GM12801 (cell line): ENCODE results near the gene ENOX1.

Experiments
- TF ChIP-seq, protein P1 (sequence below): IDR thresholded peaks from one replicate; pipeline ENCODE4 v1.5.1; 2011; ENCODE audit warnings: control low read depth; ENCODE audit not compliant: insufficient read length; ENCODE audit errors: extremely low read depth

Gene ENOX1

DNA sequence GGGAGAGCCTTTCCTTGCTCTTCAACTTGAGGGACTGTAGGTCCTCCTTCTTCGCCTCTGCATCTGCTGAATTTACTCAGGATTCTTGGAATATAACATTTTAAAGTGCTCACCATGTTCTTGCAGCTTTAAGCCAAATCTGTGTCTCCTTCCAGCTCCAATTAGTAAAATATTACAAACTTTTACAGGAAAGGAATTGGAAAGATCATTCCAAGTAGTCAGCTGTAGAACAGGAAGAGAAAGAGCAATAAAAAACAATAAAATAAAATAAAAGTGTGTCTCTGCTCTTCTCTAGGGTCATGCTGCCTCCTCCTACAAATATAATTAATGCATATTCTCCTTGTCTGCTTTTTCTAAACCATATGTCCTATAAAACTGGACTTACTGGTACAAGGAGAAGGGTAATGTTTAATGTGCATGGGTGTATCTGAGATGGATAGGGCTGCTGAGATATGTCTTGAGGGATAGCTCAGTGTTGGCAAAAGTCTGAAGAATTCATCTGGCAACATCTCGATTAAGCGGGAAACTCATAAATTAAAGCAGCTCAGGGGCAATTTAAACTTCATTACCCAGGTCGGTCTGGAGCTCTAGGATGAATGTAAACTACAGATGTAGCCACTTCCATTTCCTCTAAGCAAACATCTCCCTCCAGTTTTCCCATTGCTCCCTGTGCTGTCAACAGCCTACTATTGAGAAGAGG is 25.0 kb downstream of the ENOX1 start:
- TF ChIP-seq, protein P1, sequence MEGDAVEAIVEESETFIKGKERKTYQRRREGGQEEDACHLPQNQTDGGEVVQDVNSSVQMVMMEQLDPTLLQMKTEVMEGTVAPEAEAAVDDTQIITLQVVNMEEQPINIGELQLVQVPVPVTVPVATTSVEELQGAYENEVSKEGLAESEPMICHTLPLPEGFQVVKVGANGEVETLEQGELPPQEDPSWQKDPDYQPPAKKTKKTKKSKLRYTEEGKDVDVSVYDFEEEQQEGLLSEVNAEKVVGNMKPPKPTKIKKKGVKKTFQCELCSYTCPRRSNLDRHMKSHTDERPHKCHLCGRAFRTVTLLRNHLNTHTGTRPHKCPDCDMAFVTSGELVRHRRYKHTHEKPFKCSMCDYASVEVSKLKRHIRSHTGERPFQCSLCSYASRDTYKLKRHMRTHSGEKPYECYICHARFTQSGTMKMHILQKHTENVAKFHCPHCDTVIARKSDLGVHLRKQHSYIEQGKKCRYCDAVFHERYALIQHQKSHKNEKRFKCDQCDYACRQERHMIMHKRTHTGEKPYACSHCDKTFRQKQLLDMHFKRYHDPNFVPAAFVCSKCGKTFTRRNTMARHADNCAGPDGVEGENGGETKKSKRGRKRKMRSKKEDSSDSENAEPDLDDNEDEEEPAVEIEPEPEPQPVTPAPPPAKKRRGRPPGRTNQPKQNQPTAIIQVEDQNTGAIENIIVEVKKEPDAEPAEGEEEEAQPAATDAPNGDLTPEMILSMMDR = no peak

DNA sequence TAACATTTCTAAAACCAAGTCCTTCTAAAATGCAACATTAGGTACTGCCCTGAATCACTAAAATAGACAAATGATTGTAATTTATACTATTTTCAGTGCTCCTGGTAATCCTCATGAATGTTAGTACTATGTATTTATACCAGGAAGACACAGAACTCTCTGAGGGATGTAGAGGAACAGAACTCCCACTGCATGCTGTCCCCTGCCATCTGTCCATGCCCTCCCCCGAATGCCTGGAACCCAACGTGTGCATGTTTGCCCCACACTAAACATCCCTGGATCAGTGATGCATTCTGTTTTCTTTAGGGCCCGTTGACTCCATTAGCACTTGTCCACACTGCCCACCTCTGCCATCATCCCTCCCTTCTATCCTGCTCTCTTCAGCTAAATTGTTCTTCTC is 26.5 kb downstream of the ENOX1 start:
- TF ChIP-seq, protein P1 = no peak

DNA sequence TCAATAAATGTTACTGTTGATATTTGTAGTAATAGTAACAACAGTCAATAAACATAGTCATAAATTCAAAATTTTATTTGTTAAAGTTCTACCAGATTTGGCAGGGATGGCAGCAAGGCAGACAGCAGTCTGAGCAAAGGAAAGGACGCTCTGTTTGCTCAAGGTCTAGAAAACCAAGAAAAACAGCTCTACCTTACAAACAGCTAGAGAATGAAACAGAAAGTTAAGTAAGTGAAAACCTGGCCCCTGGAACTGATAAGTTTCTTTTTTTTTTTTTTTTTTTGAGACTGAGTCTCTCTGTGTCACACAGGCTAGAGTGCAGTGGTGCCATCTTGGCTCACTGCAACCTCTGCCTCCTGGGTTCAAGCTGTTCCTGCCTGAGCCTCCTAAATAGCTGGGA is 27.9 kb downstream of the ENOX1 start:
- TF ChIP-seq, protein P1 = no peak

DNA sequence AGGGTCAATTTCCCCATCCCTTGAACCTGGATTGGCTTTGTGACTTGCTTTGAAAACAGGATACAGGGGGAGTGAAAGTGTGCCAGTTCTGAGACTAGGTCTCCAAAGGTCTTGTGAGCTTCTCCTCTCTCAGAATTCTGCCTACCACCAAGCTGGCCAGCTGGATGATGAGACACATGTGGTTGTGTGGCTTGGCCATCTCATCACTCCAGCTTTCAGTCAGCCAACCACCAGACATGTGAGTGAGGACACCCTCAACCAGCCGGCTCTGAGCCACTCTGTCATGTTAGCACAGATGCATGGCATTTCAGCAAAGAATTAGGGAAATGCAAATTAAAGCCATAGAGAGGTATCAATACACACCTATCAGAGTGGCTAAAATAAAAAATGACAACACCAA is 29.5 kb downstream of the ENOX1 start:
- TF ChIP-seq, protein P1 = no peak

DNA sequence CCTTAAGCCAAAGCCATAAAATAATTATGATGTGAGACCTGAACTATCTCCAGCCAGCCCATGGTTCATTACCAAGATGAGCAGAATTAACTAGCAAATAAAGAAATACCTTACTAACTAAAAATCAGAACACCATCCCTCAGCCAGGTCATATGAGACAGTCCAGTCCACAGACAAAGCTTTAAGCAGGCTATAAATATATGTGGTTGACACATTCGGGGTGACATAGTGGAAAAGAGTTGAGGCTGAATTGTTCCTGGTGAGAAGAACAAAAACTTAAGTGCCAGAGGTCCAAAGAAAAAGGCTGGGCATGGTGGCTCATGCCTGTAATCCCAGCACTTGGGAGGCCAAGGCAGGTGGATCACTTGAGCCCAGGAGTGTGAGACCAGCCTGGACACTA is 30.9 kb downstream of the ENOX1 start:
- TF ChIP-seq, protein P1 = no peak

DNA sequence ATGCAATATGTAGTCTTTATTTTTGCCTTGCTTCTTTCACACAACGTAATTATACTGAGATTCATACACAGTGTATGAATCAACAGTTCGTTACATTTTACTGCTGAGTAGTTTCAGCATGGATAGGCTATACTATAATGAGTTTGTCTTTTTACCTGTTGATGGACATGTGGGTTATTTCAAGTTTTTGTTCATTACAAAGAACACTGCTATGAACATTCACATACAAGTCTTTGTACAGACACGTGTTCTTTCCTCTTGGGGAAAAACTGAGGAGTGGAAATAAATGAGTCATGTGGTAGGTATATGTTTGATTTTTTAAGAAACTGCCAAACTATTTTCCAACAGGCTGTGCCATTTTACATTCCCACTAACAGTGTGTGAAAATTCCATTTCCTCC is 35.1 kb downstream of the ENOX1 start:
- TF ChIP-seq, protein P1 = no peak

DNA sequence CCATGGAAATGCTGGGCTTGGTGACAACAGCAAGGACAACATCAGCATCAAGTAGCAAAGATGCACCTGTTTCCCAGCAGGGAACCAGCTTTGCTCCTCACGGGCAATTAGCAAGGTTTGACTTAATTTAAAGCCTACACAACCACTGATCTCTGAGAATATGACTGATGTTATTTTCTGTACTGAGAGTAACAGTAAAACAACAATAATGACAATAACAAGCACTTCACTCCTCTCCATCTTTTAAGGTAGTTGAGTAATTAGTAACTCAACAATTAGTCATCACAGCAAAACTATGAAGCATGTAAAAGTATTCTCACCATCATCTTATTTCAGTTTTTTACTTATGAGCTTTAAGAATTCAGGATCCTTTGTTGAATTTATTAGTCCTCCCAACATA is 37.3 kb downstream of the ENOX1 start:
- TF ChIP-seq, protein P1 = no peak
